T1000 (cell line): ENCODE data around the gene TPX2.
"Not testable (repeated sequence)": the region's sequence is repeated elsewhere in the genome, so short reads cannot be mapped to it uniquely, and the experiment has no call there.

Experiments
- DNase-seq: peaks from one replicate; lab custom pipeline; 2025; ENCODE audit warnings: mixed read lengths; lab: John Stamatoyannopoulos, UW

The TPX2 gene

DNA sequence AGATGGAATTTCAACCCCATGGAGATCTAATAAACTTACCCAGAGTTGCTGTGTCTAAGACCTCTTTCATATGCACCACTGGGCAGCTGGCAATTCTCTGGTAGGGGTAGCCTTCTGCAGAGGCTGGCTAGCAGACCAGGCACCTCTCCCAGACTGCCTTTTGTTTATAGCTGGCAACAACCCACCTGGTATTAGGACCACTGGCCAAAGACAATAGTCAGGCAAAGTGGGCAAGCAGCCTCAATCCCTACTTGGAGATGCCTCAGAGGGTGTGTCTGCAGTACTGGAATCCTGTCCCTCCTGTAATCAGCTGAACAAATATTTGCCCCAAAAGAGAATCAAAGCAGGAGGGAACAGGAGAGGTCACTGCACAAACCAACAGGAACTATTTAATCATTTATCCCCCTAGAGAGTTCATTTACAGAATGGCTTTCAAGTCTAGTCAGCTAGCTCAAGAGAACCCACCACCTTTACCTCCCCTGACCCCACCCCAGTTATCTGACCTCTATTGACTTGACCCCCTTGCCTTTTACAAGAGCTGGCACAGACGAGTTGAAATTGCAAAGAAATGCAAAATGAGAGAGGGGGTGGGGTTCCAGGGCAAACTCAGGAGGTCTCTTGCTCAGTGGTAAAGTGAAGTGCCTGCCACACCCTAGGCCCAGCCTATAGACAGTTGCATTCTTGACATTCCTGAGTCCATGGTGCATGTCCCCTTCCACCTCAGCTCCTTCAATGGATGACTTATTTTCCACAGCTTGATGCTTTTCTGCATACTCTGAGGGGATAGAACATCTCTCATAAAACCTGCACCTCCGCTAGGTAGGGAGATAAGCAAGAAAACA lies 19.2 kb upstream of the TPX2 start:
- no peak for DNase-seq

DNA sequence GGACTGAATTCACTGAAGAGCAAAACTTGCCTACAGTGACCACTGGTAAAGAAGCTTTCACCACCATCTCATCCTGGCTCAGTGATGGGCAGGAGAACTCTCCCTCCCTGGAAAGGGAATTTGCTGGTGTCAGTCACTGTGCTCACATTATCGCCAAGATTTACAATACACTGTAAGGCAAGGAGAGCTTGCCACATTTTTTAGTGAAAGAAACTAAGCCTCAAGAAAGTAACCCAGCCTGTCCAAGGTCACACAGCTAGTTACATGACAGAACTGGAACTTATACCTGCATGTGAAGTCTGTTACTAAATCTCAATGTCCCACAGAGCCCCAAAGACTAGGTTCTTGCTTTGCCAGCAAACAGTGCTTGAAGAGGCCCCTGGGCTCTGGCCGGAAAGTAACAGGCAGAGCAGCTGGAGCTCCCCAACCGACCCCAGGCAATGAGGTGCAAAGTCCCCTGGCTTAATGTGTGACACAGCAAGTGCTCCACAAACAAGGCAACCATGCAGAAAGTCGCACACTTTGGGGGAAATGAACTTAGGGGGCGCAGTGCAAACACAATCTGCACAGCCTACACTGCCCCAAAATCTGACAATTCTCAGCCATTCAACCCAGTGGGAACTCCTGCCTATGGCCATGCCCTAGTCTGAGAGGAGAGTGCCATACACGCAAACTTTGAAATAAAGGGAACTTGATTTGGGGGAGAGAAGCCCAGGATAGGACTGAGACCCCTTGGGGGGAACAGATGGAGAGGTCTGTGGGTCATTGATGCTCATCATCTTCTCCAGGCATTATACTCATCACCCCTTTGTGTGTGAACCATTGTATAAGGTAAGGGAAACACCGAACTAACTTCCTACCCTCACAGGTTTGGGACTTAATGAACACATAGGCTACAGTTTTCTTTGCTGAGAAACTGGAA lies 18.3 kb upstream of the TPX2 start:
- no peak for DNase-seq

DNA sequence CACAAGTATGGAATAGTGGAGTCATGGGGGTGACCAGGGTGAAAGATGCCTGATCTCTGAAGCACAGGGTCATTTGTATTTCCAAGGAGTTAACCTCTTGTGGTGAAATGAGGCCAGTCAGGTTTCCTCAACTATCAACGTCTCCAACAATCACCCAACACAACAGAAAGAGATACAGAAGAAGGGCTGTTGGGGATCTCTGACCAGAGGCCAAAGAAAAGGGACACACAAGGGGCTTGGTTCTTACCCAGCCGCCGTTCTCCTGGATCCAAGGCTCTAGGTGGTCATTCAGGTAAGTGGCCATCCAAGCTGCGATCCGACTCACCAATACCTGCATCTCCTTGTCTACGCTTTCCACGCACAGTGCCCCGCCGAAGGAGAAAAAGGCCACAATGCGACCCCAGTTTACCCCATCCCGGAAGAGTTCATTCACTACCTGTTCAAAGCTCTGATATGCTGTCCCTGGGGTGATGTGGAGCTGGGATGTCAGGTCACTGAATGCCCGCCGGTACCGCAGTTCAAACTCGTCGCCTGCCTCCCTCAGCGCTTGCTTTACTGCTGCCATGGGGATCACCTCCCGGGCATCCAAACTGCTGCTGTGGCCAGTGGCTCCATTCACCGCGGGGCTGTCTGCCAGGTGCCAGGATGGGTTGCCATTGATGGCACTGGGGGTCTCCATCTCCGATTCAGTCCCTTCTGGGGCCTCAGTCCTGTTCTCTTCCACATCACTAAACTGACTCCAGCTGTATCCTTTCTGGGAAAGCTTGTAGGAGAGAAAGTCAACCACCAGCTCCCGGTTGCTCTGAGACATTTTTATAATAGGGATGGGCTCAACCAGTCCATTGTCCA lies 17.5 kb upstream of the TPX2 start:
- no peak for DNase-seq

DNA sequence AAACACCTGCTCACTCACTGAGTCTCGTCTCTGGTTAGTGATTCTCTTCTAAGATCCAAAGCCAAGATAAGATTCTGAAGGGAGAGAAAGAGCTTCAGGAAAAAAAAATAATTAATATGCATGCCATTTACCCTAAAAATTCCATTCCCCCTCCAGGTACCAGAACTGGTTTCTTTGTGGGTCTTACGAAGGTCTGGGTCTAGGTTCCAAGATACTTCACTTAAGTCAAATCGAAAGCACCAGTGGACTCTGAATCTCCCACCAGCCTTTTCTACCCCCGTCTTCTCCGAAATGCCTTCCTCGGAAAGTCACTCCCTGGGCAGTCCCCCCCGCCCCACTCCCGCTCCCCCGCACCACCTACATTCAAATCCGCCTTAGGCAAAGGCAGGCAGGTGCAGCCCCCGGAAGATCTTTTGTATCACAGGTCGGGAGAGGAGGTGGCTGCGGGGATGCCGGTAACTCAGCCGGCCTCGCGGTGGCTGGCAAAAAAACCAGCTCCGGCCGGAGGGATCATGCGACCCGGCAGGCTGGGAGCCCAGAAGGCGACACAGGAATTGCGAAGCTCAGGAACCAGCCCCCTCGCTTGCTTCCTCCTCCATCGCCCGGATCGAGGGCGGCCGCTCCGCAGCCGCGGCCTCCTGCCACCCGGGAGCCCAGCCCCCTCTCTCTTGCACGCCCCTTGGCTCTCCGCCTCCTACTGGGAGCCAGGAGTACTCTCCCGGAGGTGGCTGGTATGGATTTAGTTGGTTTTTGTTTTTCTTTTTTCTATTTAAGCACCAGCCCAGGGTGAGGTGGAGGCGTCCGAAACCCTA lies 16.6 kb upstream of the TPX2 start, which contains the start of gene BCL2L1:
Gene BCL2L1 (minus strand): TSS at position 612 of the 812 bp plus-strand sequence. CDS start 650 bp downstream, outside the sequence.
- peak; percentile 29 for DNase-seq

- DNase-seq = no peak
Observed at GRCh38 chr20:31723069-31723318, 16.1 kb upstream of the TPX2 start.

DNA sequence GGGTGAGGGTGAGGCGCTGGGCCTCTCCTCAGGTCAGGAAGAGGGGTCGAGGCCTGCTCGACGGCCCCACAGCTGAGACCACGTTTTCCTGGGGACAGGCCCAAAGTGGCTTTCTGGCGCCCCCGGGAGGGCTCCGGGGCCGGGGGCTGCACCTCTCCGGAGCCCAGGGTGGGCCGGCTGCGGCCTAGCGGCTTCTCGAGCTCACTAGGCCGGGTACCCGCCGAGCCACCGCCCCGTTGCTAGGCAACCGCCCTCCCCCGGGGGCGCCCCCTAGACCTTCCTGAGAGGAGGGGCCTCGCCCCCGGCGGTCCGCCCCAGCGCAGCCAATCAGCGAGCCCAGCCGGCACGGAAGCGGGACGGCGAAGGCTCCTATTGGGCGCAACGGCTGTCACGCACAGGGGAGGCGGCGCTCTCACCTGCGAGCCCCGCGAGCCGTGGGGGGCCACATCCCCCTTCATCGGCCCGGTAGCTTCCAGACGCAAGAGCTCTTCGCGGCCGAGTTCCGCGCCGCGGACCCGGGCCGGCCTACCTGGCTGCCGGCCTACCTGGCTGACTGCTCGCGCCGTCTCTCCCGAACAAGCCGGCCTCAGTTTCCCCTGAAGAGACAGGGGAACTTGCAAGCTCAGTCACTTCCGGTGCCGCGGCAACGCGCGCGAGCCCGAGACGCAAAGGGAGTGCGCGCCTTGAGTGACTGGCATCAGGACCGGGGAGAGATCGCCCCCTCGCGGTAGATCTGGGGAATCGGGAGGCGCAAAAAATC lies 15.6 kb upstream of the TPX2 start:
- DNase-seq = peak; percentile 89

DNA sequence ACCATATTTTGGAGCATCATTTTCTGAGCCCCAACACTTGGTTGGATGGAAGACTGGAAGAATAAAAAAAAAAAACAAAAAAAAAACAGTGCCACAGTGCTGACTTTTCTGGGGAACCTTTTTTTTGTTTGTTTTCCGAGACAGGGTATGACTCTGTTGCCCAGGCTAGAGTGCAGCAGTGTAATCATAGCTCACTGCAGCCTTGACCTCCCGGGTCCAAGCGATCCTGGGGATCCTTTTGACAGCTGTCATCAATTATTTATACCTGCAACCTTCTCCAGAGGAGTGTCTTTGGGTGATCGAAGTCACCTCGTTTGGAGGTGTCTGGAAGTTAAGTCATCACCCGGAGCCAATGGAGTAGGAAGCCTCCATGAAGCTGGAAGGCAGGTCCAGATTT lies 7.8 kb upstream of the TPX2 start:
- no peak for DNase-seq

- DNase-seq = no peak
Observed at GRCh38 chr20:31739550-31739977, 474 bp downstream of the TPX2 start.

DNA sequence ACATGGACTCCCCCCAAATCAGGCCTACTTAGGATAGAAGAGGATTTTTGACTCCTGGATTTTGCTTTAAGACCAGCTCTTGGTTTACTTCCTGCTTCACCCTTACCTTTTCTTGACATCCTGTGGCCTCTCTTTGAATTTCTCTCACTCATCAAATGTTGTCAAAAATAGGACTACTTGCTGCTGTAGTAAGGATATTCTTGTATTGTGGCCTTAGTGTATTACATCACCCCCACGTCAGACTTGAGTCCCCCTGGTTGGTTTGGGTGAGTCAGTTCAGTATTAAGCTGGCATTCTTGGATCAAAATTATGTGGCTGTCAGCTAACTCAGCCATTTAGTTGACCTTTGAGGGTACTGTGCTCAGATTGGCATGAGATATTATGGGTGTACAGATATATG lies 1.1 kb downstream of the TPX2 start:
- no peak for DNase-seq

DNA sequence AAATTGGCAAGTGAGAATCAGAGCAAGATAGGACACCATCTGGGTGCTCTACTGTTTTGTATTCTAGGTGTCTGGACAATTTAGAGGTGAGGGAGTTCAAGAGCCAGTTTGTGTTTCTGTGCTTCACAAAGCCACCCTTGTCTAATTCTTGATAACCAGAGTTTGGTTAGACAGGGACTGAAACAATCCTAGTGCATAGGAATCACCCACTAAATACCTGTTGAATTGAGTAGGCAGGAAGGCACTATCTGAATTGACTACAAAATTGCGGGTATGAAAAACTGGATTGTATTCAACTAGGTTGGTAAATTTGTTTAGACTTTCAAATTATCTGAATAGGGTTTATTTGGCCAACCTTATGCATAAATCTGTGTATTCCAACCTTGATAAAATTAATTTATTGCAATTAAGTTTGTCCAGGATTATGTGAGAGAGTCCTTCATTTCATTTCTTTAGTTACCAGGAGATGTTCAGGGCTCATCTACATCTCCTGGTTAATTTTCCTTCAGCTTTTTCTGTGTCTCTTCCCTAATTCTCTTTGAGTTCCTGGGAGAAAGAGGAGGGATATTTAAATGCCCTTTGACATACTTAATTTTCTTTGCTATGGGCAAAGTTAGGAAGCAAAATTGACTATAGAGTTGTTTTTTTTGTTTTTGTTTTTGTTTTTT lies 1.7 kb downstream of the TPX2 start:
- DNase-seq = no peak

GRCh38 chr20:31746068-31746878 lies 7.2 kb downstream of the TPX2 start:
- DNase-seq = no peak

DNA sequence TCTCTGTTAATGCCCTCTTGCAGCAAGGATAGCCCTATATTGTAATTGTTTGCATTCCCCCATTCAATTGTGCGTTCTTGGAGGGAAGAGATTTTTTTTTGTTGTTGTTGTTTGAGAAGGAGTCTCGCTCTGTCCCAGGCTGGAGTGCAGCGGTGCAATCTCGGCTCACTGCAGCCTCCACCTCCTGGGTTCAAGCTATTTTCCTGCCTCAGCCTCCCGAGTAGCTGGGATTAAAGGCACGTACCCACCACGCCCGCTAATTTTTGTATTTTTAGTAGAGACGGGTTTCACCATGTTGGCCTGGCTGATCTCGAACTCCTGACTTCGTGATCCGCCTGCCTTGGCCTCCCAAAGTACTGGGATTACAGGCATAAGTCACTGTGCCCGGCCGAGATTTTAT lies 7.9 kb downstream of the TPX2 start:
- not testable (repeated sequence) for DNase-seq

DNA sequence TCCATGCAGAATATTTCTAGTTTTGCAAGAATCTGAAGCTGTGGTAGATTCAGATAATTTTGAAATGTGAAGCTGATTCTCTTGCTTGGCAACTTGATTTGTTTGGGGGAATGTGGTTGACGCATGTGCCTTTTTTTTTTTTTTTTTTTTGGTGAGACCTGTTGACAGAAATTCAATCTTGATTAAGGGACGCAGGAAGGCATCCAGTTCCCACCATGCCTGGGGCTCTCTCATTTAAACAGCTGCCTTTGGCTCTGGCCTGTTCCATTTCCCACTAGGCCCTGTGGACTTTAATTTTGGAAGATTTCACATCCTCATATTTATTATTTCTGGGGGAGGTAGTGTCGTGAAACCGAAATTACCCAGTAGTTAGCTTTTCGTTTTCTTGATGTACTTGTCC lies 8.6 kb downstream of the TPX2 start:
- DNase-seq = no peak

- DNase-seq = no peak
Observed at GRCh38 chr20:31749223-31749622, 10.1 kb downstream of the TPX2 start.

GRCh38 chr20:31751126-31751525 lies 12.0 kb downstream of the TPX2 start:
- DNase-seq = no peak

- DNase-seq = no peak
Observed at GRCh38 chr20:31757254-31757653, 18.2 kb downstream of the TPX2 start.

DNA sequence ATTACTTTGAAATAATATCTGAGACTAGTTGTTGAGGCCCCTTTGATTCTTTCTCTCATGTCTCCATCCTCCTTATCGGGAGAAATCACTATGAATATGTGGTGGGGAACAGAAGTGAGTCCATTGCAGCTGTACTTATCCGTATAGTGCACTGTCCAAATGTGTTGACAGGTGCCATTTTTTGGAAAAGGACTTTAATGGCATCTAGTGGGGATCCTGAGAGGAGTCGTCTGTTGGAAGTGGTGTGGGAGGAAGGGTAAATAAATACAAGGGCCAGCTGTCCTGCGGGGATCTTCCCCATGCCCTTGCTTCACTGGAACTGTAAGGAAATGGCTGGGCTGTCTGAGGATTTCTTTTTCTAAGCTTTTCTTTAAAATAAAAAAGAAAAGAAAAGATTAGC lies 19.4 kb downstream of the TPX2 start:
- no peak for DNase-seq

- no peak for DNase-seq
Observed at GRCh38 chr20:31758991-31759390, 19.9 kb downstream of the TPX2 start.

- DNase-seq = no peak
Observed at GRCh38 chr20:31759836-31760518, 20.9 kb downstream of the TPX2 start.
